GM18868 (cell line): ENCODE results near the gene SHANK1.

Experiments used
- ATAC-seq: cut with Tn5 transposase; IDR thresholded peaks from one replicate; pipeline ENCODE4 v1.9.1; 2021; ENCODE audit warnings: mild to moderate bottlenecking, moderate library complexity; ENCODE audit not compliant: unreplicated experiment

The SHANK1 gene

GRCh38 chr19:50729894-50730293 lies 10.3 kb upstream of the SHANK1 start:
- no peak for ATAC-seq

GRCh38 chr19:50728084-50728737 lies 8.6 kb upstream of the SHANK1 start:
- ATAC-seq, result no peak

- ATAC-seq, result no peak
Observed at GRCh38 chr19:50725911-50726230, 6.3 kb upstream of the SHANK1 start.

GRCh38 chr19:50725218-50725910 lies 5.8 kb upstream of the SHANK1 start:
- no peak for ATAC-seq

GRCh38 chr19:50724522-50725217 lies 5.1 kb upstream of the SHANK1 start:
- ATAC-seq, result peak; percentile 63

GRCh38 chr19:50723735-50724521 lies 4.3 kb upstream of the SHANK1 start:
- no peak for ATAC-seq

GRCh38 chr19:50723069-50723468 lies 3.5 kb upstream of the SHANK1 start, which contains the start of gene CLEC11A:
Gene CLEC11A, plus strand, starts transcription at chr19:50723364. Its CDS starts 162 bp downstream, at chr19:50723526.
- ATAC-seq, result no peak

GRCh38 chr19:50722201-50723013 lies 2.8 kb upstream of the SHANK1 start:
- ATAC-seq, result no peak

- ATAC-seq, result no peak
Observed at GRCh38 chr19:50721441-50722137, 2.0 kb upstream of the SHANK1 start.

- ATAC-seq, result no peak
Observed at GRCh38 chr19:50720921-50721381, 1.3 kb upstream of the SHANK1 start.

GRCh38 chr19:50720181-50720920 lies 749 bp upstream of the SHANK1 start:
- no peak for ATAC-seq

GRCh38 chr19:50719119-50719435 lies 525 bp downstream of the SHANK1 start:
- ATAC-seq, result no peak

- no peak for ATAC-seq
Observed at GRCh38 chr19:50718255-50719118, 1.1 kb downstream of the SHANK1 start.

GRCh38 chr19:50717891-50718254 lies 1.7 kb downstream of the SHANK1 start:
- ATAC-seq, result no peak

- no peak for ATAC-seq
Observed at GRCh38 chr19:50717026-50717723, 2.4 kb downstream of the SHANK1 start.

GRCh38 chr19:50716178-50717025 lies 3.2 kb downstream of the SHANK1 start:
- no peak for ATAC-seq
